SK-N-SH treated with all-trans-retinoic acid at 6 μM for 48 hours (cell line): ENCODE data around the gene ANKRD2.

Experiments
- ATAC-seq: fragments of 200-7000 bp; cut with Tn5 transposase; 3 replicates; pipeline ENCODE4 v1.9.1; 2020; ENCODE audit warnings: mild to moderate bottlenecking, moderate library complexity
- ARNTL ChIP-seq: fragments of 450-650 bp; formaldehyde crosslinking; IDR thresholded peaks from 2 replicates; pipeline ENCODE4 v1.5.0; 2020; ENCODE audit warnings: low read depth, mild to moderate bottlenecking, moderate library complexity, borderline replicate concordance
- BACH2 ChIP-seq: fragments of 250-450 bp; sonication (Bioruptor Pico); IDR thresholded peaks from 2 replicates; pipeline ENCODE4 v1.9.0; 2021; ENCODE audit warnings: mild to moderate bottlenecking, borderline replicate concordance
- CSDC2 ChIP-seq: fragments of 250-450 bp; sonication (Bioruptor Pico); IDR thresholded peaks from 2 replicates; pipeline ENCODE4 v1.5.0; 2020; ENCODE audit warnings: mild to moderate bottlenecking, moderate library complexity
- ESRRG ChIP-seq: fragments of 250-450 bp; sonication (Bioruptor Pico); IDR thresholded peaks from 2 replicates; pipeline ENCODE4 v1.6.1; 2021; ENCODE audit warnings: mild to moderate bottlenecking
- ISL1 ChIP-seq: fragments of 250-450 bp; sonication (Bioruptor Pico); IDR thresholded peaks from 2 replicates; pipeline ENCODE4 v2.1.2; 2022; ENCODE audit warnings: mild to moderate bottlenecking, moderate library complexity
- OSR1 ChIP-seq: fragments of 250-450 bp; sonication (Bioruptor Pico); IDR thresholded peaks from 2 replicates; pipeline ENCODE4 v1.8.0; 2022; ENCODE audit warnings: moderate library complexity, mild to moderate bottlenecking, inconsistent platforms
- PATZ1 ChIP-seq: fragments of 250-450 bp; sonication (Bioruptor Pico); IDR thresholded peaks from 2 replicates; pipeline ENCODE4 v1.8.0; 2020; ENCODE audit warnings: mild to moderate bottlenecking, moderate library complexity, borderline replicate concordance
- PPARA ChIP-seq: fragments of 250-450 bp; sonication (Bioruptor Pico); IDR thresholded peaks from 2 replicates; pipeline ENCODE4 v1.5.0; 2020; ENCODE audit warnings: mild to moderate bottlenecking, borderline replicate concordance
- RARB ChIP-seq: fragments of 250-450 bp; sonication (Bioruptor Pico); IDR thresholded peaks from 2 replicates; pipeline ENCODE4 v1.8.0; 2021; ENCODE audit warnings: mild to moderate bottlenecking, moderate library complexity
- SNAI2 ChIP-seq: fragments of 250-450 bp; sonication (Bioruptor Pico); IDR thresholded peaks from 2 replicates; pipeline ENCODE4 v1.5.0; 2020; ENCODE audit warnings: mild to moderate bottlenecking, moderate library complexity
- TCF4 ChIP-seq: fragments of 250-450 bp; sonication (Bioruptor Pico); IDR thresholded peaks from 2 replicates; pipeline ENCODE4 v1.8.0; 2021; ENCODE audit warnings: mild to moderate bottlenecking, moderate library complexity, borderline replicate concordance
- TOX ChIP-seq: fragments of 250-450 bp; sonication (Bioruptor Pico); IDR thresholded peaks from 2 replicates; pipeline ENCODE4 v1.8.0; 2021; ENCODE audit warnings: mild to moderate bottlenecking, moderate library complexity, borderline replicate concordance
- ZC3H10 ChIP-seq: fragments of 250-450 bp; sonication (Bioruptor Pico); IDR thresholded peaks from 2 replicates; pipeline ENCODE4 v1.5.1; 2021; ENCODE audit warnings: mild to moderate bottlenecking, moderate library complexity
- ZFP3 ChIP-seq: fragments of 250-450 bp; sonication (Bioruptor Pico); IDR thresholded peaks from 2 replicates; pipeline ENCODE4 v1.5.0; 2020; ENCODE audit warnings: mild to moderate bottlenecking, moderate library complexity
- ZFP30 ChIP-seq: fragments of 450-650 bp; formaldehyde crosslinking; IDR thresholded peaks from 2 replicates; pipeline ENCODE4 v1.5.0; 2022; ENCODE audit warnings: mild to moderate bottlenecking, moderate library complexity
- ZNF565 ChIP-seq: fragments of 450-650 bp; formaldehyde crosslinking; conservative IDR thresholded peaks from 2 replicates; pipeline ENCODE4 v1.5.0; 2020; ENCODE audit warnings: low read depth, mild to moderate bottlenecking, moderate library complexity
- ZNF70 ChIP-seq: fragments of 450-650 bp; formaldehyde crosslinking; IDR thresholded peaks from 2 replicates; pipeline ENCODE4 v1.5.0; 2020; ENCODE audit warnings: mild to moderate bottlenecking, moderate library complexity
- ZNF8 ChIP-seq: fragments of 450-650 bp; formaldehyde crosslinking; IDR thresholded peaks from 2 replicates; pipeline ENCODE4 v1.5.0; 2020; ENCODE audit warnings: mild to moderate bottlenecking, moderate library complexity
- TF ChIP-seq, protein P1 (sequence below): fragments of 250-450 bp; sonication (Bioruptor Pico); IDR thresholded peaks from 2 replicates; pipeline ENCODE4 v1.5.1; 2021; ENCODE audit warnings: mild to moderate bottlenecking, moderate library complexity
- TF ChIP-seq, protein P2 (sequence below): fragments of 250-450 bp; sonication (Bioruptor Pico); IDR thresholded peaks from 2 replicates; pipeline ENCODE4 v1.5.1; 2020; ENCODE audit warnings: low read depth, mild to moderate bottlenecking, moderate library complexity
- TF ChIP-seq, protein P3 (sequence below): fragments of 250-450 bp; sonication (Bioruptor Pico); IDR thresholded peaks from 2 replicates; pipeline ENCODE4 v1.8.0; 2021; ENCODE audit warnings: low read depth, mild to moderate bottlenecking, moderate library complexity, borderline replicate concordance

ANKRD2 gene

DNA sequence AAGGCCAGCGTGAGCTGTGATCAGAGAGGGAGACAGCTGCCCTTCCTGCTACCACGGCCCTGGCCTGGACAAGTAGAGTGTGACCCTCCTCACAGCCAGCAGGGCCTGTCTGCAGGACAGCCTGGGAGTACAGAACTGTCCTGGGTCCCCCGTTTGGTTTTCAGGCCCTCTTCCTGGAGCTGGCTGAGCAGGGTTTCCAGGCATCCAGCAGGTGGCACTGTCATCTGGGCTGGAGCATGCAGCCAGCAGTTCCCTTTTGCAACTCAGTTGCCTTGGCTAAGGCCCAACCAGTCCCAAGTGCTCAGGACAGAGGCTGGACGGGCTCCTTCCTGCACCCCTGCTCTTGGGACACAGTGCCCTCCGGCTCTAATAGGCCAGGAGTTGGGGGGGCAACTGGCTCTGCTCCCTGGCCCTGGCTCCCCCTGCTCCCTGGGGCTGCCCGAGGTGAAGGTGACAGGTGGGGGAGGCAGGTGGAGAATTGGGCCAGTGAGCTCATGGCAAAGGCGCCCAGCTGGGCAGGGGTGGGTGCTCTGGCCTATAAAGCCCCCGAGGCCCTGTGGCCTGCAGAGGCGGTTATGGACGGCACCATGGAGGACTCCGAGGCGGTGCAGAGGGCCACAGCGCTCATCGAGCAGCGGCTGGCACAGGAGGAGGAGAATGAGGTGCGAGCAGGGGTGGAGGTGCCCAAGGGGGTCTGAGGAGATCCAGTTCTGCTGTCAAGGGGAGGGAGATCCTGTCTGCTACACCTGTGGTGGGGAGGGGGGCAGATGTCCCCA lies at the start of gene ANKRD2:
Gene ANKRD2, plus strand, starts transcription at position 566 of the 776 bp plus-strand sequence. Its CDS starts 10 bp downstream, at position 576.
- TF ChIP-seq, protein P1, sequence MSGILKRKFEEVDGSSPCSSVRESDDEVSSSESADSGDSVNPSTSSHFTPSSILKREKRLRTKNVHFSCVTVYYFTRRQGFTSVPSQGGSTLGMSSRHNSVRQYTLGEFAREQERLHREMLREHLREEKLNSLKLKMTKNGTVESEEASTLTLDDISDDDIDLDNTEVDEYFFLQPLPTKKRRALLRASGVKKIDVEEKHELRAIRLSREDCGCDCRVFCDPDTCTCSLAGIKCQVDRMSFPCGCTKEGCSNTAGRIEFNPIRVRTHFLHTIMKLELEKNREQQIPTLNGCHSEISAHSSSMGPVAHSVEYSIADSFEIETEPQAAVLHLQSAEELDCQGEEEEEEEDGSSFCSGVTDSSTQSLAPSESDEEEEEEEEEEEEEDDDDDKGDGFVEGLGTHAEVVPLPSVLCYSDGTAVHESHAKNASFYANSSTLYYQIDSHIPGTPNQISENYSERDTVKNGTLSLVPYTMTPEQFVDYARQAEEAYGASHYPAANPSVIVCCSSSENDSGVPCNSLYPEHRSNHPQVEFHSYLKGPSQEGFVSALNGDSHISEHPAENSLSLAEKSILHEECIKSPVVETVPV (CRISPR knock-in tag): no peak
- TF ChIP-seq ZC3H10 (CRISPR knock-in tag) (no peak), TCF4 (CRISPR knock-in tag) (no peak), CSDC2 (CRISPR knock-in tag) (no peak), BACH2 (no peak), ZNF565 (CRISPR knock-in tag) (no peak)
- TF ChIP-seq, protein P2, sequence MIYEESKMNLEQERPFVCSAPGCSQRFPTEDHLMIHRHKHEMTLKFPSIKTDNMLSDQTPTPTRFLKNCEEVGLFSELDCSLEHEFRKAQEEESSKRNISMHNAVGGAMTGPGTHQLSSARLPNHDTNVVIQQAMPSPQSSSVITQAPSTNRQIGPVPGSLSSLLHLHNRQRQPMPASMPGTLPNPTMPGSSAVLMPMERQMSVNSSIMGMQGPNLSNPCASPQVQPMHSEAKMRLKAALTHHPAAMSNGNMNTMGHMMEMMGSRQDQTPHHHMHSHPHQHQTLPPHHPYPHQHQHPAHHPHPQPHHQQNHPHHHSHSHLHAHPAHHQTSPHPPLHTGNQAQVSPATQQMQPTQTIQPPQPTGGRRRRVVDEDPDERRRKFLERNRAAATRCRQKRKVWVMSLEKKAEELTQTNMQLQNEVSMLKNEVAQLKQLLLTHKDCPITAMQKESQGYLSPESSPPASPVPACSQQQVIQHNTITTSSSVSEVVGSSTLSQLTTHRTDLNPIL: no peak
- TF ChIP-seq, protein P3, sequence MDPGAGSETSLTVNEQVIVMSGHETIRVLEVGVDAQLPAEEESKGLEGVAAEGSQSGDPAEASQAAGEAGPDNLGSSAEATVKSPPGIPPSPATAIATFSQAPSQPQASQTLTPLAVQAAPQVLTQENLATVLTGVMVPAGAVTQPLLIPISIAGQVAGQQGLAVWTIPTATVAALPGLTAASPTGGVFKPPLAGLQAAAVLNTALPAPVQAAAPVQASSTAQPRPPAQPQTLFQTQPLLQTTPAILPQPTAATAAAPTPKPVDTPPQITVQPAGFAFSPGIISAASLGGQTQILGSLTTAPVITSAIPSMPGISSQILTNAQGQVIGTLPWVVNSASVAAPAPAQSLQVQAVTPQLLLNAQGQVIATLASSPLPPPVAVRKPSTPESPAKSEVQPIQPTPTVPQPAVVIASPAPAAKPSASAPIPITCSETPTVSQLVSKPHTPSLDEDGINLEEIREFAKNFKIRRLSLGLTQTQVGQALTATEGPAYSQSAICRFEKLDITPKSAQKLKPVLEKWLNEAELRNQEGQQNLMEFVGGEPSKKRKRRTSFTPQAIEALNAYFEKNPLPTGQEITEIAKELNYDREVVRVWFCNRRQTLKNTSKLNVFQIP: no peak
- ATAC-seq: peak; percentile 79

DNA sequence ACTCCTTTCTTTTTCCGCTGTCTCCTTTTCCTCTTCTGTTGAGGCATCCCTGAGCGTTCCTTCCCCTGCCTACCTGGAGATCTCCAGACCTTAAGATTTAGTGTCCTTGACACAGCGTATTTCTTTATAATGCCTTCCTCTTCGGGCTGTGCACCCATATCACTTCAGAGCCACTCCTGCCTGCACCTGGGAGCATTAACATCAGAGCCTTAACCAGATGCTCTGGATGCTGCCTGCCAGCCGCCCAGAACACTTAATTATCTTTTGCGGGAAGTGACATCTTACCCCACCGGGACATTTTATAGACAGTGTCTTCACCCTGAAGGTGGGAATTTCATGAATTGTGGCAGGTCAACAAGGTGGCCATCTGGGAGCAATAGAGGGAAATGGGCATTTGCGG lies 49.6 kb upstream of the ANKRD2 start:
- TF ChIP-seq PATZ1 (CRISPR knock-in tag) (no peak), ESRRG (CRISPR knock-in tag) (no peak), ZC3H10 (CRISPR knock-in tag) (no peak), SNAI2 (CRISPR knock-in tag) (no peak), ZNF70 (no peak), ARNTL (CRISPR knock-in tag) (no peak), TCF4 (CRISPR knock-in tag) (no peak), PPARA (CRISPR knock-in tag) (no peak), CSDC2 (CRISPR knock-in tag) (no peak), ZFP30 (CRISPR knock-in tag) (no peak), ZFP3 (CRISPR knock-in tag) (no peak)
- TF ChIP-seq, all 23 proteins: peak for 0
- no peak for ATAC-seq

DNA sequence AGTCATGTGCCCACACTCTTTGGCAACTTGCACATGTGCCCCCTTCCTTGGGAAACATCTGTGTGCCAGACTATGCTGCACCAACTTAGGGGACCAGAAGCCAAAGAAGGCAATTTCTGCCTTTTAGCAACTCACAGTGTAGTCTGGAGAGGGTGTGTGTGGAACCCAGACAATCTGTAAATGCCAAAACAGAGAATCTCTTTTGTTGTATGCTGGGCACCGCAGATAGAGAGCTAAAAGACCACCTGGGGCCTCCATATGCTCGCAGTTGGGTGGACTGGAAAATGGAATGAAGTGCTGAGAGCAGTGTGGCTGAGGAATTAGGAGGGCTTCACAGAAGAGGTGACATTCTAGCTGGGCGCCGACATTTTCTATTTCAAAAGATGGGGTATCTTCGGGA lies 47.5 kb upstream of the ANKRD2 start:
- no peak for TF ChIP-seq ZFP30 (CRISPR knock-in tag)
- no peak for TF ChIP-seq PATZ1 (CRISPR knock-in tag)
- TF ChIP-seq OSR1 (CRISPR knock-in tag): no peak
- no peak for TF ChIP-seq ISL1 (CRISPR knock-in tag)
- no peak for TF ChIP-seq RARB
- no peak for TF ChIP-seq PPARA (CRISPR knock-in tag)
- no peak for TF ChIP-seq BACH2
- no peak for TF ChIP-seq TOX
- no peak for TF ChIP-seq ARNTL (CRISPR knock-in tag)
- TF ChIP-seq SNAI2 (CRISPR knock-in tag): no peak
- no peak for TF ChIP-seq TCF4 (CRISPR knock-in tag)
- TF ChIP-seq, protein P1 (CRISPR knock-in tag): no peak
- no peak for TF ChIP-seq ZFP3 (CRISPR knock-in tag)
- TF ChIP-seq ZNF8 (CRISPR knock-in tag): no peak
- no peak for TF ChIP-seq ESRRG (CRISPR knock-in tag)

More for the DNA sequence above, 47.5 kb upstream of the ANKRD2 start:
- ATAC-seq: no peak
